ENCODE data around the gene EGLN1. TPM values are rescaled to one million over a fixed set of nuclear protein-coding genes. Genes with fewer than 3 reads are reported as not detected.

The EGLN1 gene
- total RNA-seq, 1 experiment from 2014 or later = 27.1 TPM

DNA sequence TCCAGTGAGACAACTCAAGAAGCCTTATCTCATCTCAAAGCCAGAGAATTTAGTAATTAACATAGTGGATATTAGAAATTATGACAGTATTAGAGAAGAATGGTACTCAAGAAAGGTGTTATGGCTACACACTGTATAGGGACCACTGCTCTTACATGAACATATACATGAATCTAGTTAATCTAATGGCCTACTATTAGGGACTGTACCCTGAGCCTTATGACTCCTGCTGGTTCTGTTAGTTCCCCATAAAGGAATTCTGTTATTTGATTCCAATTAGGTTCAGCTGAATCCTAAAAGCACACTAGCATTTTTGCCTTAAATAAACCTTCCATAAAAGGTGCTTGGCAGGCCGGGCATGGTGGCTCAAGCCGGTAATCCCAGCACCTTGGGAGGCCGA is 39.7 kb downstream of the EGLN1 start (continued):
- TF ChIP-seq, protein P1, sequence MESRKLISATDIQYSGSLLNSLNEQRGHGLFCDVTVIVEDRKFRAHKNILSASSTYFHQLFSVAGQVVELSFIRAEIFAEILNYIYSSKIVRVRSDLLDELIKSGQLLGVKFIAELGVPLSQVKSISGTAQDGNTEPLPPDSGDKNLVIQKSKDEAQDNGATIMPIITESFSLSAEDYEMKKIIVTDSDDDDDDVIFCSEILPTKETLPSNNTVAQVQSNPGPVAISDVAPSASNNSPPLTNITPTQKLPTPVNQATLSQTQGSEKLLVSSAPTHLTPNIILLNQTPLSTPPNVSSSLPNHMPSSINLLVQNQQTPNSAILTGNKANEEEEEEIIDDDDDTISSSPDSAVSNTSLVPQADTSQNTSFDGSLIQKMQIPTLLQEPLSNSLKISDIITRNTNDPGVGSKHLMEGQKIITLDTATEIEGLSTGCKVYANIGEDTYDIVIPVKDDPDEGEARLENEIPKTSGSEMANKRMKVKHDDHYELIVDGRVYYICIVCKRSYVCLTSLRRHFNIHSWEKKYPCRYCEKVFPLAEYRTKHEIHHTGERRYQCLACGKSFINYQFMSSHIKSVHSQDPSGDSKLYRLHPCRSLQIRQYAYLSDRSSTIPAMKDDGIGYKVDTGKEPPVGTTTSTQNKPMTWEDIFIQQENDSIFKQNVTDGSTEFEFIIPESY (IDR thresholded peaks at IDR 0.05; ENCODE audit: extremely low read depth, insufficient replicate concordance, low read length) = no peak
- TF ChIP-seq POLR2A (IDR thresholded peaks at IDR 0.05; ENCODE audit: borderline replicate concordance, extremely low read depth, insufficient read depth, insufficient read length) (no peak), ELF1 (IDR thresholded peaks at IDR 0.05; ENCODE audit: borderline replicate concordance, low read depth) (no peak), ZNF274 (IDR thresholded peaks at IDR 0.05; ENCODE audit: low read depth, low read length) (no peak)
- TF ChIP-seq, protein P2, sequence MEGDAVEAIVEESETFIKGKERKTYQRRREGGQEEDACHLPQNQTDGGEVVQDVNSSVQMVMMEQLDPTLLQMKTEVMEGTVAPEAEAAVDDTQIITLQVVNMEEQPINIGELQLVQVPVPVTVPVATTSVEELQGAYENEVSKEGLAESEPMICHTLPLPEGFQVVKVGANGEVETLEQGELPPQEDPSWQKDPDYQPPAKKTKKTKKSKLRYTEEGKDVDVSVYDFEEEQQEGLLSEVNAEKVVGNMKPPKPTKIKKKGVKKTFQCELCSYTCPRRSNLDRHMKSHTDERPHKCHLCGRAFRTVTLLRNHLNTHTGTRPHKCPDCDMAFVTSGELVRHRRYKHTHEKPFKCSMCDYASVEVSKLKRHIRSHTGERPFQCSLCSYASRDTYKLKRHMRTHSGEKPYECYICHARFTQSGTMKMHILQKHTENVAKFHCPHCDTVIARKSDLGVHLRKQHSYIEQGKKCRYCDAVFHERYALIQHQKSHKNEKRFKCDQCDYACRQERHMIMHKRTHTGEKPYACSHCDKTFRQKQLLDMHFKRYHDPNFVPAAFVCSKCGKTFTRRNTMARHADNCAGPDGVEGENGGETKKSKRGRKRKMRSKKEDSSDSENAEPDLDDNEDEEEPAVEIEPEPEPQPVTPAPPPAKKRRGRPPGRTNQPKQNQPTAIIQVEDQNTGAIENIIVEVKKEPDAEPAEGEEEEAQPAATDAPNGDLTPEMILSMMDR (IDR thresholded peaks at IDR 0.05 in 2 of 3, conservative IDR thresholded peaks at IDR 0.05 in 1 of 3; ENCODE audit: borderline replicate concordance in 1 of 3, insufficient read depth in 1 of 3, low read depth in 2 of 3, low read length in 2 of 3) = no peak

DNA sequence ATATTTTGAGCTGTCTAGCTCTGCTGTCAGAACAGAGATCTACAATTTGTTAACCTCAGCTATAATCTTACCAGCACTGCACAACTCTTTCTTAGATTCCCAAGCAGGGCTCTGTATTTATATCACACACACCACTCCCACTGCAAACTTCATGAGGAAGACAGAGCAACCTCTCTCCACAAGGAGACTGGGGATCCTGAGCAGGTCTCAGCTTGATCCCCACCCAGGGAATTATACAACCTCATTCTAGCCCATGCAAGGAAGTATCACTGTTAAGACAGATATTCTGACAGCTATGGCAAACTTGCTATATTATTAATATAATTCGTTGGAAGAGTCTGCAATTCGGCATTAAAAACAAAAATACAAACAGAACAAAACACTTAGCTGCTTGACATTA is 40.4 kb downstream of the EGLN1 start:
- Histone ChIP-seq H3K9me2 (ENCODE audit: insufficient read depth) (no peaks in the 10 kb centered on the region), H3K4me1 (ENCODE audit: control insufficient read depth in 1 of 2, insufficient read depth in 2 of 2, low read length in 2 of 2) (peaks cover 6 to 15% of the 10 kb centered on the region in 2 experiments; a peak in 2 of 4 replicates), H3K9me3 (ENCODE audit: control insufficient read depth in 1 of 2, insufficient read depth in 1 of 2, low read depth in 1 of 2, low read length in 2 of 2) (no peaks in the 10 kb centered on the region), H4K20me1 (ENCODE audit: insufficient read depth) (peaks cover 36% of the 10 kb centered on the region), H2AFZ (ENCODE audit: low read depth, low read length, poor library complexity, severe bottlenecking) (no peak overlapping the region), H3K36me3 (ENCODE audit: control insufficient read depth in 1 of 2, insufficient read depth in 2 of 2, low read length in 2 of 2) (no peaks in the 10 kb centered on the region), H3K9ac (ENCODE audit: low read length) (no peak overlapping the region), H3K4me3 (replicated peaks in 1 of 2; ENCODE audit: low read depth in 1 of 2, low read length in 2 of 2) (no peak overlapping the region), H3K4me2 (ENCODE audit: low read length) (no peak overlapping the region), H3K27ac (ENCODE audit: low read depth, low read length) (no peak overlapping the region), H3K27me3 (ENCODE audit: insufficient read depth, low read length) (no peaks in the 10 kb centered on the region), H3K79me2 (ENCODE audit: insufficient read depth, low read length) (peaks cover 100% of the 10 kb centered on the region)
- TF ChIP-seq RAD21 (IDR thresholded peaks at IDR 0.05; ENCODE audit: low read depth) (no peak), ELF1 (IDR thresholded peaks at IDR 0.05; ENCODE audit: borderline replicate concordance, low read depth) (no peak)
- intact Hi-C loops (cut with micrococcal nuclease) = no loop called here
- ATAC-seq (no peak), DNase-seq (ENCODE audit: low read depth, low spot score) (no peak)
- ChIA-PET RAD21 (ENCODE audit: low non-redundant PET in 1 of 2, low total read pairs in 2 of 2, uncharacterized antibody in 2 of 2, unreplicated experiment in 2 of 2) (no interaction called here), POLR2A (no interaction called here), CTCF (no interaction called here)
- no TSS peak for BruUV-seq (replicated peaks)

All from HCT116 (cell line).